Measurements from ENCODE around the gene PLAGL1.
"Not testable (repeated sequence)": the region's sequence is repeated elsewhere in the genome, so short reads cannot be mapped to it uniquely, and the experiment has no call there.

Gene PLAGL1

DNA sequence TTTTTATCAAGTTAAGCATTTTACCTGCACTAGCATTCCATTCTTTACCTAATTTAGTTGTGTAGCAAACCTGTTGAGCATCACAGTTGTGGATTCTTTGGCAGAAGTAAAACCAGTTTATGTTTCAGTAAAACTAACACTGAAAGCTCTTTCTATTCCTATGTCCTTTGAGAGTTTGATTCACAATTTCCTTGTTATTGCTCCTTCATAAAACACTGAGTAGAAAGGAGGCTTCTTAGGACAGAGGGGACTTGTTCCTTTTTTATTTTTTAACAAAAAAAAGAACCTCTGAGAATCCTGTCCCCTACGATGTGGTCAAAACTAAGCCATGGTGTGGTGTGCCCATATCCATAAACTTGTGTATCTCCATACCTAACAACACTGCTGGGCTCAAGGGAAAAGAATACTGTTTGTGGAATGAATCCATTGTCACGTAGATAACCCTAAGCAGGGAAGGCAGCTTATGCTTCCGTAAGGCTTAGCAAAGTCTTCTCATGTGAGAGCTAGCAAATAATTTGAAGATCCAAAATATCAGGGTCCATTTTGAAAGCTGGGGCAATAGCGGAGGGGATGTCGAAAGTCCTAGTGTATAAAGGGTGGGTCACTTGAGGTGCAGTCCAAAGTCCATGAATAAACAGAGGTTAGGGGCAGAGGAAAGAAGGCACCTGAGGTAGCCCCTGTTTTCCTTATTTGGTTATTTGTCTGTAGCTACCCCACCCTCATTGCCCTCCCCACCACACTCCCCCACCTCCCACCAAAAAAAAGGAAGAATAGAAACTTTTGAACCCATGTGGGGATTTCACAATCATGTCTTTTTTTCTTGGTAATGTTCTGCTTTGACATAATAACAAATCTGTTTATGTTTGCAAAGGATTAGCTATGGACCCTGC is 71.0 kb downstream of the PLAGL1 start:
- no peak for DNase-seq

DNA sequence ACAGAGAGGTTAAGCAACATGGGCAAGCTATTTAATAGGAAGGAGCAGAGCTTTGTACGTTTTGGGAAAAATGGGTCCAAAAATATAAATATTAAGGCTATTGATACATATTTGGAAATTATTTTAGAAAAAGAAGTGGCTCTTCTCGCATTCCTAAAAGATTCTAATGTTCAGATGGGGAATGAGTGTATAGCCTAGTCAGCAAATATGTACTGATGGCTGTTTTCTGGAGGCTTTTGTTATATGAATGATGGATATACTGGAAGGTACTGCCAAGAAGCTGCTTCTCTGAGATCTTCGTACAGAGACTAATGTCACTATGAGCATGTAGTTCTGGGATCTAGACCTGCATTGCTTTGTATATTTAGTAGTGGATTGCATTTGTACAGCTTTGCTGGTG is 71.7 kb downstream of the PLAGL1 start:
- DNase-seq: no peak

DNA sequence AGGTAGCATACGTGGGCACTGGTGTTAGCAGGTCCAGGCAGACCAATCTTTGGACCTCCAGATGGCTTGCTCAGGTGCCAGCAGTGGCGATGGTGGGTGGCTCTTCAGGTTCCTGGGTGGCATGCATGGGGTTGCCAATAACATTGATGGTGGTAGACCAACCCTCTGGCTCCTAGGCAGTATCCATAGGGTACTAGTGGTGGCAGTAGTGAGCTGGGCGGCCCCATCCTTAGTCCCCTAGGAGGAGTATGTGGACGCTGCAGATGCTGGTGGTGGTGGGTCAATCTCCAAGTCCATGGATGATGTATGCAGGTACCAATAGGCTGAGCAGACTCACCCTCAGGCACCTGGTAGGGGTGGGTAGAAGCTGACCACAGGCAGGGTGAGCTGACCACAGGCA is 73.2 kb downstream of the PLAGL1 start:
- no peak for DNase-seq

DNA sequence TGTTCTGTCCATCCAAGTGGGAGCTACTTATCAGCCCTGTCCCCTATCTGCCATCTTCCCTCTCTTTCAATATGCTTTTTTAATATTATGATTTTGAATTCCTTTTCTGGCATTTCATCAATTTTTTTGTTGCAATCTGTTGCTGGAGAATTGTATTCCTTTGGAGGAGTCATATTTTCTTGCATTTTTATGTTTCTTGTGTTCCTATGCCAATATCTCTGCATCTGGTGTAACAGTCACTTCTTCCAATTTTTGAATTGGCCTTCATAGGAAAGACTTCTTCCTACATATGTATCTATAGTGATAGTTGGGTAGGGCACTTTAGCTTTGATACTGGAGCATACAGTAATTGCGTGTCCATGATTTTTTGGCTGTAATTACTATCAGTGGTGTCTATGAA is 73.7 kb downstream of the PLAGL1 start:
- no peak for DNase-seq

DNA sequence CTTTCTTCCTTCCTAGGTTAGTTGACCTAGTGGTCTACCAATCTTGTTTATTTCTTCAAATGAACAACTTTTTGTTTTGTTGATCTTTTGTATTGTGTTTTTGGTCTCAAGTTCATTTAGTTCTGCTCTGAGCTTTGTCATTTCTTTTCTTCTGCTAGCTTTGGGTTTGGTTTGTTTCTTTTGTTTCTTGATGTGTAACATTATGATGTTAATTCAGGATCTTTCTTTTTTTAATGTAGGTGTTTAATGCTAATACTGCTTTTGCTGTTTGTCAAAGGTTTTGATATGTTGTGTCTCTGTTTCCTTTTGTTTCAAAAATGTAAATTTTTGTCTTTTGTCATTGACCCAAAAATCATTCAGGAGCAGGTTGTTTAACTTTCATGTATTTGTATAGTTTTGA is 78.1 kb downstream of the PLAGL1 start:
- no peak for DNase-seq

DNA sequence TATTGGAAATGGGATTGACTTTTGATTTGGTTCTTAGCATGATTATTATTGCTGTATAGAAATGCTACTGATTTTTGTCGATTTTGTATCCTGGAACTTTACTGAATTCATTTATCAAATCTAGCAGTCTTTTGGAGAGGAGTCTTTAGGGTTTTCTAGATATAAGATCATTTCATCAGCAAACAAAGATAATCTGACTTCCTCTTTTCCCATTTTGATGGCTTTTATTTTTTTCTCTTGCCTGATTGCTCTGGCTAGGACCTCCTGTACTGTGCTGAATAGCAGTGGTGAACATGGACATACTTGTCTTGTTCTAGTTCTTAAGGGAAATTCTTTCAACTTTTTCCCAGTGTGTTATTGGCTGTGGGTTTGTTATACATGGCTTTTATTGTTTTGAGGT is 79.2 kb downstream of the PLAGL1 start:
- DNase-seq: no peak

DNA sequence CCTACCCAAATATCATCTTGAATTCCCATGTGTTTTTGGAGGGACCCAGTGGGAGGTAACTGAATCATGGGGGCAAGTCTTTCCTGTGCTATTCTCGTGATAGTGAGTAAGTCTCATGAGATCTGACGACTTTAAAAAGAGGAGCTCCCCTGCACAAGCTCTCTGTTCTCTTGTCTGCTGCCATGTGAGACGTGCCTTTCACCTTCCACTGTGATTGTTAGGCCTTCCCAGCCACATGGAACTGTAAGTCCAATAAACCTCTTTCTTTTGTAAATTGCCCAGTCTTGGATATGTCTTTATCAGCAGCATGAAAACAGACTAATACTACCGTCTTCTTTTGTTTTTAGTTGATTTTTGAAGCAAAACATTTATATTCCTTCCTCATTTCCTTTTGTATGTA is 91.0 kb downstream of the PLAGL1 start:
- not testable (repeated sequence) for DNase-seq

DNA sequence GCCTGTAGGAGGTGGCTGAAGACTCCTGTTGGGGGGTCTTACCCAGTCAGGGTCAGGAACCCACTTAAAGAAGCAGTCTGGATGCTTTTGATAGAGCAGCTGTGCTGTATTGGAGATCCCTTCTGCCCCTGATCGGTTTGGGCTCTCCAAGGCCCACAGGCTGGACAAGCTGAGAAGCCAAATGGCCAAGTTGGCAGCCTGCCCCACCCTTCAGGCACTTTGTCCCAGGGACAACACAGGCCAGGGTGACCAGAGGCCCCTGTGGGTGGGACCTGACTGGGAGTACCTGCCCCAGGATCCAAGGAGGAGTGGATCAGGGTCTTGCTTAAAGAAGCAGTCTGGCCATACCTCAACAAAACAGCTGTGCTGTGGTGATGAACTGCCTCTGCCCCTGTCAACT is 95.4 kb downstream of the PLAGL1 start:
- no peak for DNase-seq

DNA sequence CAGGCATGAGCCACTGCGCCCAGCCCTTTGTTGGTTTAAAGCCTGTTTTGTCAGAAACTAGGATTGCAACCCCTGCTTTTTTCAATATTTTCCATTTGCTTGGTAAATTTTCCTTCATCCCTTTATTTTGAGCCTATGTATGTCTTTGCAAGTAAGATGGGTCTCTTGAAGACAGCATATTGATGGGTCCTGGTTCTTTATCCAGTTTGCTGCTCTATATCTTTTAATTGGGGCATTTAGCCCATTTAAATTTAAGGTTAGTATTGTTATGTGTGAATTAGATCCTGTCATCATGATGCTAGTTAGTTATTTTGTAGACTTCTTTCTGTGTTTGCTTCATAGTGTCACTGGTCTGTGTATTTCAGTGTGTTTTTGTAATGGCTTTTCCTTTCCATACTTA is 97.0 kb downstream of the PLAGL1 start:
- no peak for DNase-seq

DNA sequence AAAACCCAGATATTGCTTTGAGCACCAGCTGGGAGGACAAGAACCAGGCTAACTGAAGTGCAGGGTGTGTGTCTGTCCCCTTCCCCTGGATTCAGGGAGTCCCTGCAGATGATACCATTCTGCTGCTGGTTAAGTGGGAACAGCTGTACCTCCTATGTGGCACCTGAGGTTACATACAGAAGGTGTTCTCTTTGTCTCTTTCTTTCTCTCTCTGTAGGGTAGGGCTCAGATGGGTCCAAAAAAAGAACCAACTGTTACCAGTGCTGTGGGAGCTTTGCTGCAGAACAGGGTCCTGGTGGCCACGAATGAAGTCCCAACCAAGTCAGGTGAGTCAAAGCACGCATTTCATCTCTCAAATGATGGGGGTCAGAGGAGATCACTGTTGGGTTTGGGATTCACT is 105.2 kb downstream of the PLAGL1 start:
- DNase-seq: no peak

DNA sequence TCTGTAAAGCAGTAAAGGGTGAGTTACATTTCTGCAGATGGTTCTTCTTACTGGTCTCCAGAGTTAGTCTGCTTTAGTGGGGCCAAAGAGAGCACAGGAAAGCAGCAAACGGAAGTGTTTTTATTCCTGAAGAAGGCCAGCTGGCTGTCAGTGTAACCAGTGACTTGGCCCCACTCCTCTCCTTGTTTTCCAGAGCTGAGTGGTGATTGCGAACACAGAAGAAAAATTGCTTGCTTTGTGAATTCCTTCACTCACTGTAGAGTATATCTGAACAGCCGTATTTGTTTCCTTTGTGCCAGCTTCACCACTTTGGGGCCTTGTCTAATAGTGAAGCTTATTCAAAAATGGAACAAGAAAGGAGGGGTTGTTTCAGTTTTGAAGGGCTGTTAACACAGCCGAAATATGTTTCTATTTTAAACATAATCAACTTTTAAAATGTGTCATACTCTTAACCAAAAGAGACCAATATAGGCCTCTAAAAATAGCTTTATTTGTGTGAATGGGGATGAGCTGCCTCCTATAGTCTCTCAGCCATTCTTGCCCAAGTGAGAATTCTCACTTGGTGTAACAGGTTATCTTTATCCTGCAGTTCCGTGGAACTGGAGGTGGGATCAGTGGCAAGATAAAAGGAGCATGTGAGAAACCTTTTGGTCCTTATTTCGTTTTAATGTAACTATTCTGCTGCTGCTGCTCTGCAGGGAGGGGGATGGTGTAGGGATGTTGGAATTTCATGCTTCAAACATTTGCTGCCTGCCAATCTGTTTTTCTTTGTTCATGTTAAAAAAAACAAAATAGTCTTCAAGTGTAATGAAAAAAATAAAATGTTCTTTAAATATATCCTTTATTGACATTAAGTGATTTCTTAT is 105.9 kb downstream of the PLAGL1 start:
- no peak for DNase-seq

DNA sequence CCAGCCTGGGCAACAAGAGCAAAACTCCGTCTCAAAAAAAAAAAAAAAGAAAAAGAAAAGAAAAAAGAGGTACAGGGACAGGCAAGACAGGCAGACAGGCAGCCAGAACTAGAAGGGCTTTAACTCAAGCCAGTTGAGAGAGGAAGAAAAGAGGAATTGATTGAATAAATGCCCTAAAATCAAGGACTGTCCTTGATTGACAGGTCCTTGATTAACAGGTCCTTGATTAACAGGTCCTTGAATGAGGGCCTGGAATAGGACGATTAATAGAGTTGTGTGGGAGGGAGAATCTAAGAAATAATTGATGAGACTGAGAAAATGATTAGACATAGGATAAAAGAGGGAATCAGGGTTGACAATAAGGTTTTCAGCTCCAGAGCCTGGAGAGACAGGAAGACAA is 107.7 kb downstream of the PLAGL1 start:
- no peak for DNase-seq

DNA sequence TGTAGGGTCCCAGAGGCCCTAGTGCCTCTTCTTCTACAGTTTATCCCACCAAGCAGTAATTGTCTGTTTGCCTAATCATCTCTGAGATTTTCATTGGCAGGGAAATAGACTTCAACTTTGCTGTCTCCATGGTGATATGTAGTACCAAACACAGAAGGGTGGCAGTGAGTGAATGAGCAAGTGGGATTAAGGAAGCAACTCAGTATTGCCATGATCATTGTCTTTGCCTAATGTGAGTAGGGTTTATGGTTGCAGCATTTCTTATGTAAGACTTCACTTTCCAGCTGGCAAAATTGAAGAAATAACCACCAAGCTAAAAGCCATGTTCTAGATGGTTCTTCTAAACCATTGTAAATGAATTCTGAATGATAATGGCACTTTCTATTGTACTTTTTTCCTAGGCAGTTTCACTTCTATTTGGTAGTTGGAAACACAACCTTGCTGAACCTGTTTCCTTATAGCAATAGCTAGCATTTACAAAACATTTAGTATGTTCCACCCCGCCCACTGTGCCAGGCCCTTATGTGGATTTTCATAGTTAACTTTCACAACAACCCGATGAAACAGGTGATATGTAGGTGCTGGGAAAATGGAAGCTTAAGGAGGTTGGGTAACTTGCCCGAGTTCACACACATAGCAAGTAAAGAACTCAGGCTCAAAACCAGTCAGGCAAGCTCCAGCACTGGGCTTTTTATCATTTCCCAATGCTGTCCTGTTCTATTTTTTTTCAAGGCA is 111.8 kb downstream of the PLAGL1 start:
- DNase-seq: no peak

DNA sequence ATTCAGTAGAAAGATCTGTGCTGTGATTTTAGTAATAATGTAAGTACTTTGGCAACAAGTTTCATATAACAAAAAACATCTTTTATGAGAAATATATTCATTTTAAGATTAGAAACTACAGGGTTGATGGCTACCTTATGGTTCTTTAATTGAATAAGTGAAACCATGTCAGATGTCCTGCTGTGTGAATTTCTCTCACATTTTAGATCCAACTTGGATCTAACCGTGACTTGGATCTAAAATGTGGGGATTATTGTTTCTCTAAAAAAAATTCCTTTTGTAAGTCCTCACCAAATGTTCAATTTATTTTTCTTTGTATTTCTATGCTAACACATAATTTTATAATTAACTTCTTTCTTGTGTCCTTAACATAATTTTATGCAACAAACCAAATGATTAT is 113.4 kb downstream of the PLAGL1 start:
- no peak for DNase-seq
